Gastroesophageal sphincter (tissue), 3 donors: ENCODE results near the gene FOXO6.

ENCODE experiments used
- EP300 ChIP-seq: sonication (generic); formaldehyde crosslinking; IDR thresholded peaks from one replicate; pipeline ENCODE4 v1.6.1; 2017; ENCODE audit warnings: antibody characterized with exemption, mild to moderate bottlenecking
- POLR2AphosphoS5 ChIP-seq: sonication (generic); formaldehyde crosslinking; IDR thresholded peaks from one replicate; pipeline ENCODE4 v1.6.1; 2017; ENCODE audit warnings: antibody characterized with exemption
- TF ChIP-seq, protein P1 (sequence below), 4 experiments: fragments of 200-600 bp in 2 of 4; fragments of 450-650 bp in 2 of 4; sonication (generic) in 1 of 4; IDR thresholded peaks; one replicate each; pipeline ENCODE4 v1.5.1; 2017 to 2019; ENCODE audit warnings: antibody characterized with exemption in 4 of 4, mild to moderate bottlenecking in 2 of 4, moderate library complexity in 2 of 4

DNA sequence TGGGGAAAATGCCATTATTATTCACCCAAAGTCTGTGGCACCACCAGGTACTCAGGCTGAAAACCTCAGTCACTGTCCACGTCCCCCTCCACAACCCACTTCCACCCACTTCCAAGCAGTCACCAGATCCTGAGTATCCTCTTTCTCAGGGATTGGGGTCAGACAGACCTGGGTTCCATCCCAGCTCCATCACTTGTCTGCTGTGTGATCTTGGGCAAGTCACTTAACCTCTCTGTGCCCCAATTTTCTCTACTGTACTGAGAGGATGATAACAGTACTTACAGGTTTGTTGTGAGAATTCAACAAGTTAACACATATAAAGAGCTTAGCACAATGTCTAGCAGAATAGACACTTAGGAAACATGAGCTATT, 29.7 kb upstream of the FOXO6 start:
- TF ChIP-seq EP300 (no peak), POLR2AphosphoS5 (no peak)
- TF ChIP-seq, protein P1, sequence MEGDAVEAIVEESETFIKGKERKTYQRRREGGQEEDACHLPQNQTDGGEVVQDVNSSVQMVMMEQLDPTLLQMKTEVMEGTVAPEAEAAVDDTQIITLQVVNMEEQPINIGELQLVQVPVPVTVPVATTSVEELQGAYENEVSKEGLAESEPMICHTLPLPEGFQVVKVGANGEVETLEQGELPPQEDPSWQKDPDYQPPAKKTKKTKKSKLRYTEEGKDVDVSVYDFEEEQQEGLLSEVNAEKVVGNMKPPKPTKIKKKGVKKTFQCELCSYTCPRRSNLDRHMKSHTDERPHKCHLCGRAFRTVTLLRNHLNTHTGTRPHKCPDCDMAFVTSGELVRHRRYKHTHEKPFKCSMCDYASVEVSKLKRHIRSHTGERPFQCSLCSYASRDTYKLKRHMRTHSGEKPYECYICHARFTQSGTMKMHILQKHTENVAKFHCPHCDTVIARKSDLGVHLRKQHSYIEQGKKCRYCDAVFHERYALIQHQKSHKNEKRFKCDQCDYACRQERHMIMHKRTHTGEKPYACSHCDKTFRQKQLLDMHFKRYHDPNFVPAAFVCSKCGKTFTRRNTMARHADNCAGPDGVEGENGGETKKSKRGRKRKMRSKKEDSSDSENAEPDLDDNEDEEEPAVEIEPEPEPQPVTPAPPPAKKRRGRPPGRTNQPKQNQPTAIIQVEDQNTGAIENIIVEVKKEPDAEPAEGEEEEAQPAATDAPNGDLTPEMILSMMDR (IDR thresholded peaks at IDR 0.05), result no peak
